ENCODE data around the gene BMERB1. TPM values are rescaled to one million over a fixed set of nuclear protein-coding genes. Genes with fewer than 3 reads are reported as not detected.

Gene BMERB1
- total and polyA plus RNA-seq, 7 donors: 26.6 to 133 (median 41.3) TPM

- Histone ChIP-seq H3K4me3 (no peak overlapping the region), H3K36me3 (ENCODE audit: insufficient read depth in 1 of 2, low read depth in 1 of 2) (peaks cover 2 to 30% of the 10 kb centered on the region in 2 donors), H3K4me1 (peaks cover 7% of the 10 kb centered on the region), H3K9me3 (peaks cover 4% of the 10 kb centered on the region), H3K27ac (no peak overlapping the region), H3K27me3 (ENCODE audit: insufficient read depth in 3 of 3, low read length in 2 of 3) (no peaks in the 10 kb centered on the region)
- no peak for ATAC-seq
- intact Hi-C loops (cut with DNase I): no loop called here
- no peak for DNase-seq
- 88 to 92% (median 88%) methylated on average over 10 of the region's 10 CpGs for WGBS, 3 donors
- no peak for TF ChIP-seq CTCF (IDR thresholded peaks at IDR 0.05)
Observed at GRCh38 chr16:15581127-15581815, 146.9 kb downstream of the BMERB1 start.

DNA sequence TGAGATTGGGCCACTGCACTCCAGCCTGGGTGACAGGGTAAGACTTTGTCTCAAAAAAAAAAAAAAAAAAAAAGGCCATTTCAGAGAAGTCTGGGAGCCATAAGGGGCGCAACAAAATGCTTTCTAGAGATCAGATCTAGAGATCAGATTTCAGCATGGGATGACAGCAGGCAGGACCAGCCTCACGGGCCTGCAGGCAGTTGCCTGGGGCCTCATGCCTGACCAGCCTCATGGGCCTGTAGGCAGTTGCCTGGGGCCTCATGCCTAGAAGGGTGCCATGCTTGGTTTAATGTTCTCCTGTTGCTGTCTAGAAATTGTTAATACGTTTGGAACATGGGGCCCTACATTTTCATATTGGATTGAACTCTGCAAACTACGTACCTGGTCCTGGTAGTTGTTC lies 149.1 kb downstream of the BMERB1 start:
- intact Hi-C loops (cut with DNase I): no loop called here
- Histone ChIP-seq H3K27ac (no peak overlapping the region), H3K4me1 (no peaks in the 10 kb centered on the region), H3K9me3 (peaks cover 4% of the 10 kb centered on the region), H3K27me3 (ENCODE audit: insufficient read depth in 3 of 3, low read length in 2 of 3) (no peaks in the 10 kb centered on the region), H3K36me3 (ENCODE audit: insufficient read depth in 1 of 2, low read depth in 1 of 2) (peaks cover 2 to 40% of the 10 kb centered on the region in 2 donors), H3K4me3 (no peak overlapping the region)
- WGBS, 3 donors: 84 to 92% (median 90%) methylated on average over 4 of the region's 4 CpGs
- ATAC-seq: no peak
- no peak for DNase-seq
- TF ChIP-seq CTCF (IDR thresholded peaks at IDR 0.05): no peak

- Histone ChIP-seq H3K4me3 (no peak overlapping the region), H3K36me3 (ENCODE audit: insufficient read depth in 1 of 2, low read depth in 1 of 2) (peaks cover 0 to 51% of the 10 kb centered on the region in 2 donors), H3K4me1 (peaks cover 6% of the 10 kb centered on the region), H3K9me3 (peaks cover 4% of the 10 kb centered on the region), H3K27me3 (ENCODE audit: insufficient read depth in 3 of 3, low read length in 2 of 3) (no peaks in the 10 kb centered on the region), H3K27ac (no peak overlapping the region)
- intact Hi-C loops (cut with DNase I): no loop called here
- no peak for ATAC-seq
- no peak for TF ChIP-seq CTCF (IDR thresholded peaks at IDR 0.05)
- WGBS, 3 donors: 85 to 100% (median 96%) methylated on average over 1 of the region's 1 CpG
- no peak for DNase-seq
Observed at GRCh38 chr16:15585956-15586355, 151.6 kb downstream of the BMERB1 start.

DNA sequence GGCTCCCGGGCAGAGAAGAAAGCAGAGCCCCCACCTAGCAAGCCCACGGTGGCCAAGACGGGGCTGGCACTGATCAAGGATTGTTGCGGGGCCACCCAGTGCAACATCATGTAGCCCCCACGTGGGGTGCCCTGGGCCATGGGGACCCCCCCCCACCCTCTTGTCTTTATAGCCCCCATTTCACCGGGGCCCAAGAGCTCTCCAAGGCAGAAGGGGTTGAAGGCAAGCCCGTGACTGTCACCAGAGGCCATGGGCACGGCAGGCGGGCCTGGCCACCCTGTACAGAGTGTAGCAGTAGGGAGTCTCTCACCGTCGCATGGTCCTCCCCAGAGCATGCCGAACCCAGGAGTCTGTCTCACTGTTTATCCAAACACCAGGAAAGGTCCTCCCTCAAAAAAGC lies 152.3 kb downstream of the BMERB1 start:
- Histone ChIP-seq H3K4me3 (no peak overlapping the region), H3K9me3 (peaks cover 4% of the 10 kb centered on the region), H3K27me3 (ENCODE audit: insufficient read depth in 3 of 3, low read length in 2 of 3) (no peaks in the 10 kb centered on the region), H3K4me1 (peaks cover 9% of the 10 kb centered on the region), H3K36me3 (ENCODE audit: insufficient read depth in 1 of 2, low read depth in 1 of 2) (peaks cover 0 to 45% of the 10 kb centered on the region in 2 donors), H3K27ac (no peak overlapping the region)
- no peak for TF ChIP-seq CTCF (IDR thresholded peaks at IDR 0.05)
- DNase-seq (no peak), ATAC-seq (no peak)
- intact Hi-C loops (cut with DNase I): no loop called here
- WGBS, 3 donors: 97 to 98% (median 98%) methylated on average over 12 of the region's 12 CpGs
